Progenitor cell of endocrine pancreas (in vitro differentiated cells): ENCODE results near the gene SPSB4. TPM values are rescaled to one million over a fixed set of nuclear protein-coding genes. Genes with fewer than 3 reads are reported as not detected.
"Not testable (repeated sequence)": the region's sequence is repeated elsewhere in the genome, so short reads cannot be mapped to it uniquely, and the experiment has no call there.

Source experiments
- DNase-seq: peaks from one replicate; pipeline ENCODE4 v3.0.0; 2021; ENCODE audit warnings: low spot score; ENCODE audit not compliant: unreplicated experiment
- H3K27ac Mint-ChIP-seq: 2 replicates; pipeline ENCODE4 v1.8.0; 2021; ENCODE audit warnings: mild to moderate bottlenecking, moderate library complexity, mixed read lengths
- H3K27me3 Mint-ChIP-seq: 2 replicates; pipeline ENCODE4 v1.8.0; 2021; ENCODE audit warnings: mixed read lengths
- H3K36me3 Mint-ChIP-seq: 2 replicates; pipeline ENCODE4 v1.8.0; 2022; ENCODE audit warnings: mixed read lengths; ENCODE audit not compliant: insufficient read depth
- H3K4me1 Mint-ChIP-seq: 2 replicates; pipeline ENCODE4 v1.8.0; 2021; ENCODE audit warnings: low read depth, mixed read lengths
- H3K4me3 Mint-ChIP-seq: 2 replicates; pipeline ENCODE4 v1.8.0; 2021; ENCODE audit warnings: low read depth, mild to moderate bottlenecking, moderate library complexity, mixed read lengths
- H3K9me3 Mint-ChIP-seq: 2 replicates; pipeline ENCODE4 v1.8.0; 2021; ENCODE audit warnings: low read depth, mixed read lengths
- total RNA-seq: library from RNA; stranded (reverse); gene quantifications from 2 replicates; pipeline ENCODE4 v1.2.1, GENCODE V29; 2021
- TF ChIP-seq, protein P1 (sequence below): fragments of 200-600 bp; sonication (generic); IDR thresholded peaks from one replicate; pipeline ENCODE4 v1.5.0; 2021; ENCODE audit warnings: antibody characterized with exemption, mild to moderate bottlenecking; ENCODE audit not compliant: unreplicated experiment

Gene SPSB4
- total RNA-seq, 1 donor from 2014 or later, result 9.5 TPM

DNA sequence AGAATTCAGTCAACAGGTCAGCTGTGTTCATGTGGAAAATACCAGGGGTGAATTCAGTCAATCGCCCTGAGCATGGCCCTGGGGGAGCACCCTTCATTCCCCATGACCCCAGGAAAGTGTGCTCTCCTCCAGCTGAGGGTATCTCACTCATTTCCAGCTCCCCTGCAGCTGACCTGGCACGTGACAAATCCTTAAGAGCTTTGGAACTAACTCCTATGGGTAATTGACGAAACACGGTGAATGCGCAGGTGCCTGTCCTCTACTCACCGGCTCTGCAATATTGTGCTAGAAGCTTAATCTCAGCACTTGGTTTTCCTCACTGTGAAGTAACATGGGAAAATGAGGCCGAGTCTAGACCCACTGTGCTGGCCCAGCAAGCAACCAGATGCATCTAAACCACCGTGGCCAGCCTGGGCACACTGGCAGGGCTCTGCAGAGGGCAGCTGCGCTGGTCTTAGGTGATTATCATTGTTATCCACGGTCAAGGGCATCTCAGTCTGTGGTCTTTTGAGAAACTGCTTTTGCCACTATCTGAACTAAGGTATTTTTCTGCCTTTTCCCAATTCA, 63.1 kb downstream of the SPSB4 start:
- DNase-seq, result no peak
- peaks cover 2% of the 10 kb centered on the region for H3K36me3 Mint-ChIP-seq
- no peak overlapping the region for H3K27ac Mint-ChIP-seq
- TF ChIP-seq, protein P1, sequence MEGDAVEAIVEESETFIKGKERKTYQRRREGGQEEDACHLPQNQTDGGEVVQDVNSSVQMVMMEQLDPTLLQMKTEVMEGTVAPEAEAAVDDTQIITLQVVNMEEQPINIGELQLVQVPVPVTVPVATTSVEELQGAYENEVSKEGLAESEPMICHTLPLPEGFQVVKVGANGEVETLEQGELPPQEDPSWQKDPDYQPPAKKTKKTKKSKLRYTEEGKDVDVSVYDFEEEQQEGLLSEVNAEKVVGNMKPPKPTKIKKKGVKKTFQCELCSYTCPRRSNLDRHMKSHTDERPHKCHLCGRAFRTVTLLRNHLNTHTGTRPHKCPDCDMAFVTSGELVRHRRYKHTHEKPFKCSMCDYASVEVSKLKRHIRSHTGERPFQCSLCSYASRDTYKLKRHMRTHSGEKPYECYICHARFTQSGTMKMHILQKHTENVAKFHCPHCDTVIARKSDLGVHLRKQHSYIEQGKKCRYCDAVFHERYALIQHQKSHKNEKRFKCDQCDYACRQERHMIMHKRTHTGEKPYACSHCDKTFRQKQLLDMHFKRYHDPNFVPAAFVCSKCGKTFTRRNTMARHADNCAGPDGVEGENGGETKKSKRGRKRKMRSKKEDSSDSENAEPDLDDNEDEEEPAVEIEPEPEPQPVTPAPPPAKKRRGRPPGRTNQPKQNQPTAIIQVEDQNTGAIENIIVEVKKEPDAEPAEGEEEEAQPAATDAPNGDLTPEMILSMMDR, result no peak
- H3K9me3 Mint-ChIP-seq, result peaks cover 3% of the 10 kb centered on the region
- no peak overlapping the region for H3K4me3 Mint-ChIP-seq
- no peaks in the 10 kb centered on the region for H3K27me3 Mint-ChIP-seq
- no peaks in the 10 kb centered on the region for H3K4me1 Mint-ChIP-seq

DNA sequence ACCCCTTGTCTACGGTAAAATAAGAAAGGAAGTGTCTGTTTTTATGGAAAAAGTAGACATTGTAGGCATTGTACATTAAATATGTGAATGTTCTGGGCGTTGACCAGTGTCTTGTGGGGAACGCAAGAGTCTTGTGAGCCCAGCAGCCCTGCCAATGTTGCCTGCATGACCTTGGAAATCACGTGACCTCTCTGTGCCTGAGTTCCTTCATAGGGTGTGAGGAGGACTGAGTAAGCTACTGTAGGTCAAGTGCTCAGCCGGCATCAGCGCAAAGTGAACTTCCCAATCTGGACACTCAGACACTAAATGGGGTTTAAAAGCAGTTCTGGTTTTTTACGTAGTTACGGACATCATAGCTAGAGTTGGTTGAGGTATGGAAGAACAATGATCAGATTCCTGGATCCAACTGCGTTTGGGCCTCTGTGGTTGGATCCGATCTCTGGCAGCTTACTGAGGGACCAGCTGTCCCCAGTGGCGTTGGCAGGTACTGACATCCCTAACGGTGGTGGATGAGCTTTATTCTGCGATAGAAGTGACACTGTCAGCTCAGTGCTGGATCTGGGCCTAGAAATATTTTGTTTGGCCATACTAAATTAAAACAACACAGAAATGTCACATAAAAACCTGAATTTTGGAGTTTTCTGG, 63.8 kb downstream of the SPSB4 start:
- Mint-ChIP-seq H3K9me3 (peaks cover 3% of the 10 kb centered on the region), H3K27me3 (no peaks in the 10 kb centered on the region), H3K36me3 (peaks cover 2% of the 10 kb centered on the region), H3K4me3 (no peak overlapping the region), H3K27ac (no peak overlapping the region), H3K4me1 (no peaks in the 10 kb centered on the region)
- TF ChIP-seq, protein P1, result peak; percentile 57
- no peak for DNase-seq

DNA sequence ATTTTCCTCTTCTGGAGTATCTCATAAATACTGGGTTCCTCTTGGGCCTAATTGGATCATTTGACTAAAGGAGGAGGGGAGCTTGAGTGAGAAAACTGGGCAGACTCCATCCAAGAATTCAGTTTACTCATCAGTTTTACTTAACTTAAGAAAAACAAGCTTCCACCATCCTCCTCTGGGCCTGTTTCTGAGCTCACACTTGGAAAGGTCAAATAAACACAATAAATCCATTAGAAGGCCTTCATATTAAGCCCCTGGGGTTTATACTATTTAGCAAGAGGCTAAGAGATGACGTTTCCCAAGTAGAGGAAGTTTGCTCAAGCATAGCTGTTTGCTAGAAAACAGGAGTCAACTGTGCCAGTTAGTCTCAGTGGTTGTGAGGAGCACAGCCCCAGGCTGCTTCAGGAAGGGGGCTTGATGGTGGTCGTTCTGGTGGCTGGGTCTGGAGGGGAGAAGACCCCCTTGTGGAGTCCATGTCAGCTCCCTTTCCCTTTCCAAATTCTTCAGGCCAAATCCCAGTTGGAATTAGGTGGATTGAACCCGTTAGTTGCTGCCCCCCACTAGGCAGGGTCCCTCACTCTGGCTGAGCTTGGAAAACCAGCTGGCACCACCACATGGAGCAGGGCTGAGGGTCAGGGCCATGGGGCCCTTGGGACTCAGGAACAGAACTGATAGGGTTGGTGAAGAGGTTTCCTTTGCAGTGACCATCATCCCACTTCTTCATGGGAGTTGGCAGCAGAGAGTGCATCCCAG, 64.8 kb downstream of the SPSB4 start:
- Mint-ChIP-seq H3K36me3 (no peaks in the 10 kb centered on the region), H3K9me3 (peaks cover 3% of the 10 kb centered on the region), H3K4me3 (no peak overlapping the region), H3K4me1 (no peaks in the 10 kb centered on the region), H3K27ac (no peak overlapping the region), H3K27me3 (no peaks in the 10 kb centered on the region)
- TF ChIP-seq, protein P1, result no peak
- DNase-seq, result no peak

DNA sequence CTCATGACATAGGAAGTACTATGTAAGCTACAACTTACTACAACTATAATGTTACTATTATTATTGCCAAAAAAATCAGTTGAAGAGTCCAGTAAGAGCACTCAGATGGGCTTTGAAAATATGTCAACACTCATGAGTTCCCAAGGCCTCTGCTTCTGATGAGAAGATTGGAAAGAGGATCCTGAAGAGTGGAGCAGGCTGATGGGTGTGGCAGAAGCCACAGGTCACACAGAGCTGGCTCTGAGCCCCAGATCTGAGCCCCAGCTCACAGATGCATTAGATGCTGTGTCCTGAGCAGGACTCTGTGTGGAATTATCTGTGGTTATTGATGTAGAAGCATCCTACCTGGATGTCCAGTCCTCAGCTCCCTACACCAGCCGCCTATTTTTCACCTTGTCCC, 65.6 kb downstream of the SPSB4 start:
- H3K9me3 Mint-ChIP-seq, result peaks cover 3% of the 10 kb centered on the region
- H3K27ac Mint-ChIP-seq, result no peak overlapping the region
- H3K27me3 Mint-ChIP-seq, result no peaks in the 10 kb centered on the region
- H3K4me3 Mint-ChIP-seq, result no peak overlapping the region
- no peaks in the 10 kb centered on the region for H3K36me3 Mint-ChIP-seq
- peaks cover 3% of the 10 kb centered on the region for H3K4me1 Mint-ChIP-seq
- TF ChIP-seq, protein P1, result no peak
- DNase-seq, result no peak

DNA sequence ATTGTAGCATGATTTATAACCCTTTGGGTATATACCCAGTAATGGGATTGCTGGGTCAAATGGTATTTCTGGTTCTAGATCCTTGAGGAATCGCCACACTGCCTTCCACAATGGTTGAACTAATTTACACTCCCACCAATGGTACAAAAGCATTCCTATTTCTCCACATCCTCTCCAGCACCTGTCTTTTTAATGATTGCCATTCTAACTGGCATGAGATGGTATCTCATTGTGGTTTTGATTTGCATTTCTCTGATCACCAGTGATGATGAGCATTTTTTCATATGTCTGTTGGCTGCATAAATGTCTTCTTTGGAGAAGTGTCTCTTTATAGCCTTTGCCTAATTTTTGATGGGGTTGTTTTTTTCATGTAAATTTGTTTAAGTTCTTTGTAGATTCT, 66.8 kb downstream of the SPSB4 start:
- H3K4me1 Mint-ChIP-seq, H3K36me3 Mint-ChIP-seq, H3K9me3 Mint-ChIP-seq, H3K27ac Mint-ChIP-seq, H3K4me3 Mint-ChIP-seq, DNase-seq, H3K27me3 Mint-ChIP-seq: not testable (repeated sequence)
